ENCODE measurements around the gene RBM5.

DNA sequence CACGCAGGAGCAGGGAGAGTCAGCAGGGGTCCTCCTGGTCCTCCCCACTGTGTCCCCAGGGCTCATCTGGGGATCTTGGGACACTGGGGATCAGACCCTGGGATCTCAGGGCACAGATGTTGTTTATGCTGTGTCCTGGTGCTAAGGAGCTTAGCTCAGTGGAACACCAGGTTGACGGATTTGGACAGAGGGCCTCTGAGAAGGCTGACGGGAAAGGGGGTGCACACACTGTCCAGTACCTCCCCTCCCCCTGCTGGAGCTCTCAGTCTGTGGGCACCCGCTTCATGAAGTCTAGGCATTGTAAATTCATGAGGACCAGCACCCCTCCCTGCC is 44.5 kb downstream of the RBM5 start:
- TF ChIP-seq, protein P1, sequence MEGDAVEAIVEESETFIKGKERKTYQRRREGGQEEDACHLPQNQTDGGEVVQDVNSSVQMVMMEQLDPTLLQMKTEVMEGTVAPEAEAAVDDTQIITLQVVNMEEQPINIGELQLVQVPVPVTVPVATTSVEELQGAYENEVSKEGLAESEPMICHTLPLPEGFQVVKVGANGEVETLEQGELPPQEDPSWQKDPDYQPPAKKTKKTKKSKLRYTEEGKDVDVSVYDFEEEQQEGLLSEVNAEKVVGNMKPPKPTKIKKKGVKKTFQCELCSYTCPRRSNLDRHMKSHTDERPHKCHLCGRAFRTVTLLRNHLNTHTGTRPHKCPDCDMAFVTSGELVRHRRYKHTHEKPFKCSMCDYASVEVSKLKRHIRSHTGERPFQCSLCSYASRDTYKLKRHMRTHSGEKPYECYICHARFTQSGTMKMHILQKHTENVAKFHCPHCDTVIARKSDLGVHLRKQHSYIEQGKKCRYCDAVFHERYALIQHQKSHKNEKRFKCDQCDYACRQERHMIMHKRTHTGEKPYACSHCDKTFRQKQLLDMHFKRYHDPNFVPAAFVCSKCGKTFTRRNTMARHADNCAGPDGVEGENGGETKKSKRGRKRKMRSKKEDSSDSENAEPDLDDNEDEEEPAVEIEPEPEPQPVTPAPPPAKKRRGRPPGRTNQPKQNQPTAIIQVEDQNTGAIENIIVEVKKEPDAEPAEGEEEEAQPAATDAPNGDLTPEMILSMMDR (IDR thresholded peaks at IDR 0.05) = no peak
- no peak for TF ChIP-seq EZH2 (IDR thresholded peaks at IDR 0.05)

Data from neural progenitor cell (in vitro differentiated cells).